Spleen (tissue), 7 donors: ENCODE data around the gene CDK5R1.

ENCODE experiments used
- POLR2A ChIP-seq, 3 donors: fragments of 450-650 bp; IDR thresholded peaks; one replicate each; pipeline ENCODE4 v1.5.1; 2017; ENCODE audit warnings: antibody characterized with exemption in 3 of 3, mild to moderate bottlenecking in 1 of 3
- POLR2AphosphoS5 ChIP-seq, 3 donors: sonication (generic); formaldehyde crosslinking; IDR thresholded peaks; one replicate each; pipeline ENCODE4 v1.5.1; 2017; ENCODE audit warnings: antibody characterized with exemption in 3 of 3
- TF ChIP-seq, protein P1 (sequence below), 11 experiments: fragments of 200-600 bp in 7 of 11; fragments of 450-650 bp in 4 of 11; sonication (generic) in 4 of 11; IDR thresholded peaks in 8 of 11; conservative IDR thresholded peaks in 3 of 11; 1 replicate in 7 of 11; 2 replicates in 4 of 11; pipeline versions ENCODE4 v1.4.0 to v1.8.0; 2016 to 2021; ENCODE audit warnings: antibody characterized with exemption in 11 of 11, inconsistent platforms in 4 of 11, mild to moderate bottlenecking in 1 of 11
- donor health status: DM: no; HTN: no; CAD: no; lungs with moderate emphysema.
- donor health status: DM: no; HTN: no; CAD: no.
- donor health status: DM: no; HTN: no; CAD: no.

DNA sequence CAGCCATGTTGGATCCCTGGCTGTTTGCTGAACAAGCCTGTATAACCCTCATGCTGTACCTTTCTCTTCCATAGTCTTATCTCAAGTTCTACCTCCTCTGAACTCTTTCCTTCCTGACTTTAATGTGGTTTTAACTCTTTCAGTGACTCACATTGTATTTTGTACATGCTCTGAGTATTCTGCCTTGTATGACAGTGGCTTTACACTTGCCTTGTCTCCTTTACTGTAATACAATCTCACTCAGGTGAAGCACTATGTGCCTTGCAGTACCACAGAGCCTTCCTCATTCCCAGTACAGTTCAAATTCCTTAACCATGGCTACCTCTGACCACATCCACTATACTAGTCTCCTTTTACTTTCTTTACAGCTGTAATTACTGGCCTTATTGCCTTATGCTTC lies 28.4 kb upstream of the CDK5R1 start:
- TF ChIP-seq, protein P1, sequence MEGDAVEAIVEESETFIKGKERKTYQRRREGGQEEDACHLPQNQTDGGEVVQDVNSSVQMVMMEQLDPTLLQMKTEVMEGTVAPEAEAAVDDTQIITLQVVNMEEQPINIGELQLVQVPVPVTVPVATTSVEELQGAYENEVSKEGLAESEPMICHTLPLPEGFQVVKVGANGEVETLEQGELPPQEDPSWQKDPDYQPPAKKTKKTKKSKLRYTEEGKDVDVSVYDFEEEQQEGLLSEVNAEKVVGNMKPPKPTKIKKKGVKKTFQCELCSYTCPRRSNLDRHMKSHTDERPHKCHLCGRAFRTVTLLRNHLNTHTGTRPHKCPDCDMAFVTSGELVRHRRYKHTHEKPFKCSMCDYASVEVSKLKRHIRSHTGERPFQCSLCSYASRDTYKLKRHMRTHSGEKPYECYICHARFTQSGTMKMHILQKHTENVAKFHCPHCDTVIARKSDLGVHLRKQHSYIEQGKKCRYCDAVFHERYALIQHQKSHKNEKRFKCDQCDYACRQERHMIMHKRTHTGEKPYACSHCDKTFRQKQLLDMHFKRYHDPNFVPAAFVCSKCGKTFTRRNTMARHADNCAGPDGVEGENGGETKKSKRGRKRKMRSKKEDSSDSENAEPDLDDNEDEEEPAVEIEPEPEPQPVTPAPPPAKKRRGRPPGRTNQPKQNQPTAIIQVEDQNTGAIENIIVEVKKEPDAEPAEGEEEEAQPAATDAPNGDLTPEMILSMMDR (IDR thresholded peaks at IDR 0.05 in 8 of 11, conservative IDR thresholded peaks at IDR 0.05 in 3 of 11) = no peak
- TF ChIP-seq POLR2AphosphoS5 (IDR thresholded peaks at IDR 0.05) (no peak), POLR2A (IDR thresholded peaks at IDR 0.05) (no peak)
